HEK293 (cell line): ENCODE measurements around the gene SPTBN1.

Experiments used
- CTCF ChIA-PET: fragments of 350-600 bp; formaldehyde crosslinking; extraction: SDS; loops from one replicate; lab custom pipeline; 2021; ENCODE audit warnings: antibody characterized with exemption; lab: Yijun Ruan, JAX
- POLR2A ChIA-PET: fragments of 300-600 bp; formaldehyde crosslinking; extraction: SDS; loops from one replicate; lab custom pipeline; 2020; ENCODE audit warnings: antibody characterized with exemption, inconsistent platforms; lab: Yijun Ruan, JAX
- H3K27ac ChIP-seq: fragments of 200-500 bp; sonication (Bioruptor generic); 2 replicates; pipeline ENCODE4 v1.5.1; 2014; ENCODE audit warnings: low read depth, low read length, control low read depth, inconsistent platforms; ENCODE audit errors: extremely low read depth
- H3K36me3 ChIP-seq, 2 experiments: fragments of 200-500 bp in 1 of 2; sonication (Bioruptor generic) in 1 of 2; 1 replicate in 1 of 2; 2 replicates in 1 of 2; pipeline ENCODE4 v1.5.1; 2014 to 2017; ENCODE audit warnings: inconsistent platforms in 2 of 2, low read length in 2 of 2; ENCODE audit not compliant: control insufficient read depth in 2 of 2, insufficient read depth in 1 of 2
- H3K4me1 ChIP-seq: fragments of 200-500 bp; sonication (Bioruptor generic); 2 replicates; pipeline ENCODE4 v1.5.1; 2014; ENCODE audit warnings: mild to moderate bottlenecking, low read length, inconsistent platforms; ENCODE audit not compliant: control insufficient read depth, insufficient read depth
- H3K4me3 ChIP-seq: 2 replicates; pipeline ENCODE4 v1.5.1; 2011; ENCODE audit warnings: low read depth, mild to moderate bottlenecking, control low read depth, low read length, moderate library complexity
- H3K9me3 ChIP-seq: fragments of 200-500 bp; sonication (Bioruptor generic); 2 replicates; pipeline ENCODE4 v1.5.1; 2014; ENCODE audit warnings: low read depth, low read length, inconsistent platforms; ENCODE audit not compliant: control insufficient read depth, insufficient read depth
- EGR2 ChIP-seq: fragments of 450-650 bp; formaldehyde crosslinking; IDR thresholded peaks from 2 replicates; pipeline ENCODE4 v1.5.1; 2016; ENCODE audit warnings: low read depth, missing biosample characterization, missing genetic modification characterization
- GLIS2 ChIP-seq: fragments of 450-650 bp; formaldehyde crosslinking; IDR thresholded peaks from 2 replicates; pipeline ENCODE4 v1.5.1; 2016; ENCODE audit warnings: missing biosample characterization, missing genetic modification characterization
- HIC1 ChIP-seq: fragments of 450-650 bp; formaldehyde crosslinking; IDR thresholded peaks from 2 replicates; pipeline ENCODE4 v1.5.1; 2016; ENCODE audit warnings: missing biosample characterization, missing genetic modification characterization
- OSR2 ChIP-seq: fragments of 450-650 bp; formaldehyde crosslinking; IDR thresholded peaks from 2 replicates; pipeline ENCODE4 v1.5.1; 2016; ENCODE audit warnings: missing biosample characterization, missing genetic modification characterization
- SCRT1 ChIP-seq: fragments of 450-650 bp; formaldehyde crosslinking; IDR thresholded peaks from 2 replicates; pipeline ENCODE4 v1.5.1; 2016; ENCODE audit warnings: missing biosample characterization, missing genetic modification characterization, borderline replicate concordance
- ZNF121 ChIP-seq: fragments of 450-650 bp; formaldehyde crosslinking; IDR thresholded peaks from 2 replicates; pipeline ENCODE4 v1.5.1; 2016; ENCODE audit warnings: missing biosample characterization, missing genetic modification characterization
- ZNF146 ChIP-seq: fragments of 450-650 bp; formaldehyde crosslinking; IDR thresholded peaks from 2 replicates; pipeline ENCODE4 v1.5.1; 2016; ENCODE audit warnings: missing biosample characterization, missing genetic modification characterization
- ZNF19 ChIP-seq: fragments of 450-650 bp; formaldehyde crosslinking; IDR thresholded peaks from 2 replicates; pipeline ENCODE4; 2016; ENCODE audit warnings: missing biosample characterization, missing genetic modification characterization, low read depth
- ZNF518A ChIP-seq: fragments of 450-650 bp; formaldehyde crosslinking; conservative IDR thresholded peaks from 2 replicates; pipeline ENCODE4 v1.5.1; 2016; ENCODE audit warnings: low read depth, missing biosample characterization, missing genetic modification characterization
- ZNF521 ChIP-seq: fragments of 450-650 bp; formaldehyde crosslinking; IDR thresholded peaks from 2 replicates; pipeline ENCODE4 v1.5.1; 2017; ENCODE audit warnings: missing biosample characterization, mild to moderate bottlenecking, missing genetic modification characterization
- ZNF580 ChIP-seq: fragments of 450-650 bp; formaldehyde crosslinking; IDR thresholded peaks from 2 replicates; pipeline ENCODE4 v1.5.1; 2016; ENCODE audit warnings: missing biosample characterization, missing genetic modification characterization
- TF ChIP-seq, protein P1 (sequence below): fragments of 450-650 bp; formaldehyde crosslinking; IDR thresholded peaks from 2 replicates; pipeline ENCODE4 v1.5.1; 2017; ENCODE audit warnings: missing biosample characterization, mild to moderate bottlenecking, missing genetic modification characterization, moderate library complexity
- TF ChIP-seq, protein P2 (sequence below): IDR thresholded peaks from 2 replicates; pipeline ENCODE4 v1.6.1; 2011; ENCODE audit warnings: mild to moderate bottlenecking, low read depth, low read length, borderline replicate concordance
- TF ChIP-seq, protein P3 (sequence below): fragments of 450-650 bp; formaldehyde crosslinking; IDR thresholded peaks from 2 replicates; pipeline ENCODE4 v1.5.1; 2016; ENCODE audit warnings: missing biosample characterization, missing genetic modification characterization, borderline replicate concordance

The SPTBN1 gene

DNA sequence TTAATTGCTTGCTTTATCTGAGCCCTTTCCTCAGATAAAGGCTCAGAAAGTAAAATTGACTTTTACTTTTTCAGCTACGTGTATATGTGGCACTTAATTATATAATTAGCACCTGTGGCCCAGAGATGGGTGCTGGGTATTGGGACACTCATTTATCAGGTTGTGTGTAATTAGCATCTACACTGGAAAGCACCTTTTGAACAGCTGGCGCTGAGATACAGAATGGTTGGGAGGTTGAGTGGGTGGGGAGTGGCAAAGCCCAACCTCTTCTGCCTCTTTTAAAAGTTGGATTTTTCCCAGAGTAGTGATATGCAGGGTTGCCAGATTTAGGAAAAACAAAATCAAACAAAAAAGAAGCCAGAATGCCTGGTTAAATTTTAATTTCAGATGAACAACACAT lies 23.9 kb downstream of the SPTBN1 start:
- CTCF ChIA-PET = interaction anchor here (0.6 kb wide), 1 partner anchor 13 kb away, joined by 9 read pairs; no protein-coding TSS in a partner anchor
- H3K27ac ChIP-seq = no peak overlapping the region
- peaks cover 18% of the 10 kb centered on the region for H3K4me1 ChIP-seq
- POLR2A ChIA-PET = no interaction called here
- no peaks in the 10 kb centered on the region for H3K36me3 ChIP-seq
- TF ChIP-seq ZNF580 (tag by site-specific recombination) = no peak
- TF ChIP-seq, protein P1, sequence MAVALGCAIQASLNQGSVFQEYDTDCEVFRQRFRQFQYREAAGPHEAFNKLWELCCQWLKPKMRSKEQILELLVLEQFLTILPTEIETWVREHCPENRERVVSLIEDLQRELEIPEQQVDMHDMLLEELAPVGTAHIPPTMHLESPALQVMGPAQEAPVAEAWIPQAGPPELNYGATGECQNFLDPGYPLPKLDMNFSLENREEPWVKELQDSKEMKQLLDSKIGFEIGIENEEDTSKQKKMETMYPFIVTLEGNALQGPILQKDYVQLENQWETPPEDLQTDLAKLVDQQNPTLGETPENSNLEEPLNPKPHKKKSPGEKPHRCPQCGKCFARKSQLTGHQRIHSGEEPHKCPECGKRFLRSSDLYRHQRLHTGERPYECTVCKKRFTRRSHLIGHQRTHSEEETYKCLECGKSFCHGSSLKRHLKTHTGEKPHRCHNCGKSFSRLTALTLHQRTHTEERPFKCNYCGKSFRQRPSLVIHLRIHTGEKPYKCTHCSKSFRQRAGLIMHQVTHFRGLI (tag by site-specific recombination) = peak; percentile 33; the same call in 1 of the 2 replicates
- TF ChIP-seq ZNF121 (tag by site-specific recombination) = no peak
- TF ChIP-seq, all 188 proteins: peak for 1
- H3K9me3 ChIP-seq = no peaks in the 10 kb centered on the region
- H3K4me3 ChIP-seq = no peak overlapping the region

DNA sequence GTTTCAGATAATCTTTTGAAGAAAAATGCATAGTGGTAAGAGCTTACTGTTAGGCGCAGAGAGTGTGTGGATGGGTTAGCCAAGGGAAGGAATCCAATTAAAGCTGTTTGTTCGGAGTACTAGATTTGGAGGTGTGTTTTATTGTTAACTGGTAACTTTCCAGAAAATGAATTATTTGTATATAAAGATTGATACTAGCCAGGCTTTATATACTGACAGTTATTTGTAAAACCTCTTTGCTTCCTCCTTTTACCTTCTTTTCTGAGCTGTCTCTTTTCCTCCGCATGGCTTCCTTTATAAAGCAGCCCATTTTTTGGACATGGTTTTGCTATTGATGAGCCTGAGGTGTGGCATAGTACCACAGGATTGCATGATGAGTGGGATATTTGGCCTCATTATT lies 25.6 kb downstream of the SPTBN1 start:
- Histone ChIP-seq H3K9me3 (no peaks in the 10 kb centered on the region), H3K27ac (no peak overlapping the region), H3K4me3 (no peak overlapping the region), H3K36me3 (no peaks in the 10 kb centered on the region), H3K4me1 (peaks cover 18% of the 10 kb centered on the region)
- TF ChIP-seq, protein P2, sequence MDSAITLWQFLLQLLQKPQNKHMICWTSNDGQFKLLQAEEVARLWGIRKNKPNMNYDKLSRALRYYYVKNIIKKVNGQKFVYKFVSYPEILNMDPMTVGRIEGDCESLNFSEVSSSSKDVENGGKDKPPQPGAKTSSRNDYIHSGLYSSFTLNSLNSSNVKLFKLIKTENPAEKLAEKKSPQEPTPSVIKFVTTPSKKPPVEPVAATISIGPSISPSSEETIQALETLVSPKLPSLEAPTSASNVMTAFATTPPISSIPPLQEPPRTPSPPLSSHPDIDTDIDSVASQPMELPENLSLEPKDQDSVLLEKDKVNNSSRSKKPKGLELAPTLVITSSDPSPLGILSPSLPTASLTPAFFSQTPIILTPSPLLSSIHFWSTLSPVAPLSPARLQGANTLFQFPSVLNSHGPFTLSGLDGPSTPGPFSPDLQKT = no peak
- TF ChIP-seq ZNF146 (tag by site-specific recombination) (no peak), ZNF518A (tag by site-specific recombination) (no peak)
- POLR2A ChIA-PET = no interaction called here
- CTCF ChIA-PET = interaction anchor here (0.7 kb wide), 1 partner anchor 27 kb away, joined by 6 read pairs; no protein-coding TSS in a partner anchor

DNA sequence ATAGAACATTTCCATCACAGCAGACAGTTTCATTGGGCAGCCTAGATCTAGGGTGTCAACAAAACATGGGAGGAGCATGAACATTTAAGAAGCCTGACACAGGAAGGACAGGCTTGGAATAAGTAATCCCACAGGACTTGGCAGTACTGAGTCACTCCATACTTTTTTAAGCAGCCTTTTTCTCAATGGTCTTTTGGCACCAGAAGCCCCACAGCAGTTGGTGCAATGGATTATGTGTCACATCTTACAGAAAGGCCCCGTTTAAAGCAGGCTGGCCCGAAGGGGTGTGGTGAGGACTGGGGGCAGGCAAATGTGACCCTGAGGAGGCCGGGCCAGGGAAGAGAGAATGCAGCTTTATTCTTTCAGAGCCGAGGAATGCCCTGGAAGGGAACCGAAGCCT lies 26.6 kb downstream of the SPTBN1 start:
- Histone ChIP-seq H3K27ac (no peak overlapping the region), H3K4me3 (no peak overlapping the region), H3K9me3 (no peaks in the 10 kb centered on the region), H3K4me1 (peaks cover 14% of the 10 kb centered on the region), H3K36me3 (no peaks in the 10 kb centered on the region)
- ChIA-PET POLR2A (no interaction called here), CTCF (no interaction called here)
- TF ChIP-seq OSR2 (tag by site-specific recombination) (no peak), SCRT1 (no peak), GLIS2 (tag by site-specific recombination) (no peak), EGR2 (tag by site-specific recombination) (no peak), HIC1 (tag by site-specific recombination) (no peak), ZNF19 (no peak), ZNF521 (no peak)
- TF ChIP-seq, protein P3, sequence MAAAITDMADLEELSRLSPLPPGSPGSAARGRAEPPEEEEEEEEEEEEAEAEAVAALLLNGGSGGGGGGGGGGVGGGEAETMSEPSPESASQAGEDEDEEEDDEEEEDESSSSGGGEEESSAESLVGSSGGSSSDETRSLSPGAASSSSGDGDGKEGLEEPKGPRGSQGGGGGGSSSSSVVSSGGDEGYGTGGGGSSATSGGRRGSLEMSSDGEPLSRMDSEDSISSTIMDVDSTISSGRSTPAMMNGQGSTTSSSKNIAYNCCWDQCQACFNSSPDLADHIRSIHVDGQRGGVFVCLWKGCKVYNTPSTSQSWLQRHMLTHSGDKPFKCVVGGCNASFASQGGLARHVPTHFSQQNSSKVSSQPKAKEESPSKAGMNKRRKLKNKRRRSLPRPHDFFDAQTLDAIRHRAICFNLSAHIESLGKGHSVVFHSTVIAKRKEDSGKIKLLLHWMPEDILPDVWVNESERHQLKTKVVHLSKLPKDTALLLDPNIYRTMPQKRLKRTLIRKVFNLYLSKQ (tag by site-specific recombination) = no peak
